HCT116 (cell line): ENCODE data around the gene TBC1D14. TPM values are rescaled to one million over a fixed set of nuclear protein-coding genes. Genes with fewer than 3 reads are reported as not detected.

ENCODE experiments used
- ATAC-seq: fragments of 200-7000 bp; cut with Tn5 transposase; 2 replicates; pipeline ENCODE4 v1.9.1; 2020; ENCODE audit warnings: mild to moderate bottlenecking, moderate library complexity
- BruUV-seq: library from RNA; stranded (reverse); fragments of 400-500 nt; replicated peaks from 2 replicates; lab custom pipeline; 2021; lab: Mats Ljungman, UMichigan
- CTCF ChIA-PET: fragments of 300-600 bp; sonication (Branson Sonifier 250); formaldehyde crosslinking; loops from one replicate; lab custom pipeline; 2021; ENCODE audit warnings: antibody characterized with exemption; lab: Charles Lee
- POLR2A ChIA-PET: fragments of 300-600, 350-600 bp; sonication (Branson Sonifier 250); formaldehyde crosslinking; loops from one replicate; lab custom pipeline; 2021; ENCODE audit warnings: antibody characterized with exemption; lab: Charles Lee
- RAD21 ChIA-PET, 2 experiments: fragments of 300-600 bp; sonication (Branson Sonifier 250); formaldehyde crosslinking; loops; one replicate each; lab custom pipeline; 2023; ENCODE audit warnings: low total read pairs in 2 of 2; ENCODE audit not compliant: uncharacterized antibody in 2 of 2, unreplicated experiment in 2 of 2, low non-redundant PET in 1 of 2; lab: Charles Lee
- DNase-seq: peaks from one replicate; pipeline ENCODE4 v3.0.0-alpha.2; 2010; ENCODE audit warnings: low read depth, low spot score
- H2AFZ ChIP-seq: fragments of 200-600 bp; shearing (Covaris generic), sonication (generic); 2 replicates; pipeline ENCODE4 v1.6.1; 2017; ENCODE audit warnings: low read depth, mixed run types, mixed read lengths, antibody characterized with exemption, low read length; ENCODE audit not compliant: poor library complexity, severe bottlenecking
- H3K27ac ChIP-seq: 2 replicates; pipeline ENCODE4 v1.5.1; 2012; ENCODE audit warnings: low read depth, low read length
- H3K27me3 ChIP-seq: fragments of 200-600 bp; sonication (generic); 2 replicates; pipeline ENCODE4 v1.6.1; 2016; ENCODE audit warnings: mixed run types, low read length, mixed read lengths; ENCODE audit not compliant: insufficient read depth
- H3K36me3 ChIP-seq, 2 experiments: fragments of 200-500 bp in 1 of 2; fragments of 200-600 bp in 1 of 2; sonication (Bioruptor generic) in 1 of 2; sonication (generic) in 1 of 2; 2 replicates each; pipeline versions ENCODE4 v1.5.1 to v1.6.1; 2014 to 2016; ENCODE audit warnings: low read length in 2 of 2, inconsistent platforms in 1 of 2, mixed read lengths in 1 of 2, mixed run types in 1 of 2; ENCODE audit not compliant: insufficient read depth in 2 of 2, control insufficient read depth in 1 of 2
- H3K4me1 ChIP-seq, 2 experiments: fragments of 200-600 bp in 1 of 2; sonication (generic) in 1 of 2; 2 replicates each; pipeline versions ENCODE4 v1.5.1 to v1.6.1; 2012 to 2017; ENCODE audit warnings: low read length in 2 of 2, inconsistent platforms in 1 of 2, mild to moderate bottlenecking in 1 of 2, mixed read lengths in 1 of 2, mixed run types in 1 of 2, moderate library complexity in 1 of 2; ENCODE audit not compliant: insufficient read depth in 2 of 2, control insufficient read depth in 1 of 2
- H3K4me2 ChIP-seq: fragments of 200-600 bp; sonication (generic); 2 replicates; pipeline ENCODE4 v1.6.1; 2017; ENCODE audit warnings: mixed run types, low read length, mixed read lengths
- H3K4me3 ChIP-seq, 2 experiments: fragments of 200-600 bp in 1 of 2; sonication (generic) in 1 of 2; replicated peaks in 1 of 2; 2 replicates each; pipeline ENCODE4 v1.5.1; 2011 to 2016; ENCODE audit warnings: low read length in 2 of 2, control low read depth in 1 of 2, low read depth in 1 of 2, mild to moderate bottlenecking in 1 of 2, mixed read lengths in 1 of 2, mixed run types in 1 of 2
- H3K79me2 ChIP-seq: fragments of 200-600 bp; sonication (generic); 2 replicates; pipeline ENCODE4 v1.6.1; 2017; ENCODE audit warnings: mild to moderate bottlenecking, mixed run types, low read length, moderate library complexity, mixed read lengths; ENCODE audit not compliant: insufficient read depth
- H3K9ac ChIP-seq: fragments of 200-600 bp; sonication (generic); 2 replicates; pipeline ENCODE4 v1.6.1; 2016; ENCODE audit warnings: low read length, mixed read lengths
- H3K9me2 ChIP-seq: fragments of 200-600 bp; sonication (generic), shearing (Covaris generic); 2 replicates; pipeline ENCODE4 v1.6.1; 2017; ENCODE audit warnings: mixed run types, mild to moderate bottlenecking, moderate library complexity; ENCODE audit not compliant: insufficient read depth
- H3K9me3 ChIP-seq, 2 experiments: fragments of 200-500 bp in 1 of 2; fragments of 200-600 bp in 1 of 2; sonication (Bioruptor generic) in 1 of 2; sonication (generic) in 1 of 2; 2 replicates each; pipeline ENCODE4 v1.6.1; 2014 to 2017; ENCODE audit warnings: low read length in 2 of 2, mixed read lengths in 2 of 2, inconsistent platforms in 1 of 2, low read depth in 1 of 2, mild to moderate bottlenecking in 1 of 2, mixed run types in 1 of 2, moderate library complexity in 1 of 2; ENCODE audit not compliant: control insufficient read depth in 1 of 2, insufficient read depth in 1 of 2
- H4K20me1 ChIP-seq: fragments of 200-600 bp; sonication (generic), shearing (Covaris generic); 2 replicates; pipeline ENCODE4 v1.6.1; 2017; ENCODE audit warnings: mixed run types, mild to moderate bottlenecking, moderate library complexity; ENCODE audit not compliant: insufficient read depth
- CBX3 ChIP-seq: IDR thresholded peaks from 2 replicates; pipeline ENCODE4 v1.6.1; 2012; ENCODE audit warnings: low read depth
- EGR1 ChIP-seq: IDR thresholded peaks from 2 replicates; pipeline ENCODE4 v1.6.1; 2012; ENCODE audit warnings: low read depth
- EZH2 ChIP-seq: fragments of 200-600 bp; sonication (generic); IDR thresholded peaks from 2 replicates; pipeline ENCODE4 v1.6.1; 2017; ENCODE audit warnings: antibody characterized with exemption, mixed run types
- FOSL1 ChIP-seq: IDR thresholded peaks from 2 replicates; pipeline ENCODE4 v1.6.1; 2012; ENCODE audit warnings: low read depth
- JUND ChIP-seq: IDR thresholded peaks from 2 replicates; pipeline ENCODE4 v1.6.1; 2012
- POLR2AphosphoS5 ChIP-seq: IDR thresholded peaks from 2 replicates; pipeline ENCODE4 v1.6.1; 2011; ENCODE audit warnings: mild to moderate bottlenecking, low read depth, low read length, moderate library complexity
- REST ChIP-seq: IDR thresholded peaks from 2 replicates; pipeline ENCODE4 v1.6.1; 2012; ENCODE audit warnings: low read depth
- SRF ChIP-seq: IDR thresholded peaks from 2 replicates; pipeline ENCODE4 v1.6.1; 2012; ENCODE audit warnings: low read depth
- ZFX ChIP-seq: fragments of 450-650 bp; IDR thresholded peaks from 2 replicates; pipeline ENCODE4 v1.6.1; 2017
- intact Hi-C: fragments of 100-400 bp; cut with micrococcal nuclease; formaldehyde crosslinking; loops from 2 replicates; pipeline ENCODE4 v1.10.0; 2022
- total RNA-seq: library from RNA; stranded (reverse); gene quantifications from one replicate; pipeline ENCODE4 v1.2.1, GENCODE V29; 2021; ENCODE audit not compliant: unreplicated experiment
- TF ChIP-seq, protein P1 (sequence below), 3 experiments: fragments of 200-600 bp in 1 of 3; sonication (generic) in 1 of 3; IDR thresholded peaks in 2 of 3; conservative IDR thresholded peaks in 1 of 3; 2 replicates each; pipeline ENCODE4 v1.5.1; 2012 to 2017; ENCODE audit warnings: low read depth in 2 of 3, low read length in 2 of 3, antibody characterized with exemption in 1 of 3, borderline replicate concordance in 1 of 3, control low read depth in 1 of 3, mild to moderate bottlenecking in 1 of 3, mixed read lengths in 1 of 3, mixed run types in 1 of 3, moderate library complexity in 1 of 3; ENCODE audit not compliant: insufficient read depth in 1 of 3
- TF ChIP-seq, protein P2 (sequence below): IDR thresholded peaks from 2 replicates; pipeline ENCODE4 v1.6.1; 2011; ENCODE audit warnings: mild to moderate bottlenecking, low read length, moderate library complexity; ENCODE audit not compliant: insufficient replicate concordance; ENCODE audit errors: extremely low read depth
- TF ChIP-seq, protein P3 (sequence below): IDR thresholded peaks from 2 replicates; pipeline ENCODE4 v1.6.1; 2012

TBC1D14 gene
- total RNA-seq, 1 experiment from 2014 or later: 62.9 TPM

DNA sequence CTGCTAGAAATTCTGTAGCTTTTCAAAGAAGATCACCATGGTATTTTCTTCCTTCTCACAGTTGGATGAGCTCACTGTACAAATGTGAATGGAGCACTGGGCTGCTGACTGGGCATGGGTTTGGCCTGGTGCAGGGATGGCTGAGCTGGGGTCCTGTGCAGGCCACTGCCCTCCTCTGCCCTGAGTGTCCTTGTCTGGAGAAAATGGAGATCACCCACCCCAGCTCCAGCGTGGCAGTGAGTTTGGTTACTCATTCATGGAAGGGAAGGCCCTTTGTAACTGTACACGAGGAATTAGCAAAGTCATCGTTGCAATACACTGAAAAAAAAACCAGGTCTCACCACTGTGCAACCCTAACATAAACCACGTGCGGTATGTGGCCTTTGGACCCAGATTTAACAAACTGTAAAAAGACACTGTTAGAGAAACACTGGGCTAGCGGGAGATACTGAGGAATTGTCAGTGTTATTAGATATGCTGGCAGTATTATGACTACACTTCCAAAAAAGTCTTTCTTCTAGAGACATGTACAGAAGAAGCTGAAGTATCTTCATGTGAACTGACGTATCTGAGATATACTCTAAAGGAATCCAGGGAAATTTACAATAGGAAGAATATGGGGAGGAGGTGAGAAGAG is 16.1 kb upstream of the TBC1D14 start:
- ATAC-seq (no peak), DNase-seq (no peak)
- Histone ChIP-seq H3K9ac (no peak overlapping the region), H3K79me2 (no peaks in the 10 kb centered on the region), H3K27ac (no peak overlapping the region), H3K36me3 (no peaks in the 10 kb centered on the region), H2AFZ (no peak overlapping the region), H3K27me3 (no peaks in the 10 kb centered on the region), H3K9me2 (no peaks in the 10 kb centered on the region), H3K4me3 (no peak overlapping the region), H3K4me1 (no peaks in the 10 kb centered on the region), H3K4me2 (no peak overlapping the region), H4K20me1 (no peaks in the 10 kb centered on the region), H3K9me3 (peaks cover 0 to 4% of the 10 kb centered on the region in 2 experiments; a peak in 2 of 4 replicates)
- ChIA-PET POLR2A (no interaction called here), CTCF (no interaction called here), RAD21 (no interaction called here)
- TF ChIP-seq, protein P1, sequence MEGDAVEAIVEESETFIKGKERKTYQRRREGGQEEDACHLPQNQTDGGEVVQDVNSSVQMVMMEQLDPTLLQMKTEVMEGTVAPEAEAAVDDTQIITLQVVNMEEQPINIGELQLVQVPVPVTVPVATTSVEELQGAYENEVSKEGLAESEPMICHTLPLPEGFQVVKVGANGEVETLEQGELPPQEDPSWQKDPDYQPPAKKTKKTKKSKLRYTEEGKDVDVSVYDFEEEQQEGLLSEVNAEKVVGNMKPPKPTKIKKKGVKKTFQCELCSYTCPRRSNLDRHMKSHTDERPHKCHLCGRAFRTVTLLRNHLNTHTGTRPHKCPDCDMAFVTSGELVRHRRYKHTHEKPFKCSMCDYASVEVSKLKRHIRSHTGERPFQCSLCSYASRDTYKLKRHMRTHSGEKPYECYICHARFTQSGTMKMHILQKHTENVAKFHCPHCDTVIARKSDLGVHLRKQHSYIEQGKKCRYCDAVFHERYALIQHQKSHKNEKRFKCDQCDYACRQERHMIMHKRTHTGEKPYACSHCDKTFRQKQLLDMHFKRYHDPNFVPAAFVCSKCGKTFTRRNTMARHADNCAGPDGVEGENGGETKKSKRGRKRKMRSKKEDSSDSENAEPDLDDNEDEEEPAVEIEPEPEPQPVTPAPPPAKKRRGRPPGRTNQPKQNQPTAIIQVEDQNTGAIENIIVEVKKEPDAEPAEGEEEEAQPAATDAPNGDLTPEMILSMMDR (IDR thresholded peaks at IDR 0.05 in 2 of 3, conservative IDR thresholded peaks at IDR 0.05 in 1 of 3; ENCODE audit: borderline replicate concordance in 1 of 3, insufficient read depth in 1 of 3, low read depth in 2 of 3, low read length in 2 of 3): no peak
- no peak for TF ChIP-seq EZH2
- no peak for TF ChIP-seq ZFX
- TF ChIP-seq, protein P2, sequence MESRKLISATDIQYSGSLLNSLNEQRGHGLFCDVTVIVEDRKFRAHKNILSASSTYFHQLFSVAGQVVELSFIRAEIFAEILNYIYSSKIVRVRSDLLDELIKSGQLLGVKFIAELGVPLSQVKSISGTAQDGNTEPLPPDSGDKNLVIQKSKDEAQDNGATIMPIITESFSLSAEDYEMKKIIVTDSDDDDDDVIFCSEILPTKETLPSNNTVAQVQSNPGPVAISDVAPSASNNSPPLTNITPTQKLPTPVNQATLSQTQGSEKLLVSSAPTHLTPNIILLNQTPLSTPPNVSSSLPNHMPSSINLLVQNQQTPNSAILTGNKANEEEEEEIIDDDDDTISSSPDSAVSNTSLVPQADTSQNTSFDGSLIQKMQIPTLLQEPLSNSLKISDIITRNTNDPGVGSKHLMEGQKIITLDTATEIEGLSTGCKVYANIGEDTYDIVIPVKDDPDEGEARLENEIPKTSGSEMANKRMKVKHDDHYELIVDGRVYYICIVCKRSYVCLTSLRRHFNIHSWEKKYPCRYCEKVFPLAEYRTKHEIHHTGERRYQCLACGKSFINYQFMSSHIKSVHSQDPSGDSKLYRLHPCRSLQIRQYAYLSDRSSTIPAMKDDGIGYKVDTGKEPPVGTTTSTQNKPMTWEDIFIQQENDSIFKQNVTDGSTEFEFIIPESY: no peak
- no peak for TF ChIP-seq SRF
- TF ChIP-seq CBX3: no peak
- TF ChIP-seq, protein P3, sequence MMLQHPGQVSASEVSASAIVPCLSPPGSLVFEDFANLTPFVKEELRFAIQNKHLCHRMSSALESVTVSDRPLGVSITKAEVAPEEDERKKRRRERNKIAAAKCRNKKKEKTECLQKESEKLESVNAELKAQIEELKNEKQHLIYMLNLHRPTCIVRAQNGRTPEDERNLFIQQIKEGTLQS: no peak
- TF ChIP-seq EGR1: no peak
- TF ChIP-seq REST: no peak
- no peak for TF ChIP-seq POLR2AphosphoS5
- TF ChIP-seq JUND: no peak
- no peak for TF ChIP-seq FOSL1
- intact Hi-C loops: no loop called here
- no TSS peak for BruUV-seq
